H1 (cell line): ENCODE data around the gene PLA2G4A. TPM values are rescaled to one million over a fixed set of nuclear protein-coding genes. Genes with fewer than 3 reads are reported as not detected.

Source experiments
- CTCF ChIA-PET: fragments of 300-600 bp; sonication (Branson Sonifier 250); formaldehyde crosslinking; loops from one replicate; lab custom pipeline; 2021; ENCODE audit not compliant: partially characterized antibody; lab: Charles Lee
- POLR2A ChIA-PET: fragments of 300-600 bp; sonication (Branson Sonifier 250); formaldehyde crosslinking; loops from one replicate; lab custom pipeline; 2021; ENCODE audit warnings: inconsistent platforms; ENCODE audit not compliant: partially characterized antibody; lab: Charles Lee
- DNase-seq, 2 experiments: peaks; one replicate each; pipeline versions ENCODE4 v3.0.0 to v3.0.0-alpha.2; 2010 to 2022; ENCODE audit warnings: low spot score in 2 of 2, low read depth in 1 of 2, mixed read lengths in 1 of 2
- FAIRE-seq: peaks from 2 replicates; lab custom pipeline; 2011; peaks lifted over from hg19 to GRCh38; lab: Jason Lieb, UNC
- H2AFZ ChIP-seq: 2 replicates; pipeline ENCODE4 v1.8.1; 2012; ENCODE audit warnings: low read length, inconsistent platforms
- H2AK5ac ChIP-seq: 2 replicates; pipeline ENCODE4 v1.6.1; 2013; ENCODE audit warnings: low read depth, low read length
- H2BK120ac ChIP-seq: replicated peaks from 2 replicates; pipeline ENCODE3; 2013; ENCODE audit warnings: low read depth, low read length, inconsistent platforms
- H2BK12ac ChIP-seq: 2 replicates; pipeline ENCODE4 v1.6.1; 2013; ENCODE audit warnings: low read depth, low read length
- H2BK15ac ChIP-seq: 2 replicates; pipeline ENCODE4 v1.6.1; 2013; ENCODE audit warnings: low read length
- H2BK20ac ChIP-seq: 2 replicates; pipeline ENCODE4 v1.6.1; 2013; ENCODE audit warnings: low read length
- H2BK5ac ChIP-seq: 2 replicates; pipeline ENCODE4 v1.6.1; 2013; ENCODE audit warnings: low read depth, low read length
- H3K14ac ChIP-seq: 2 replicates; pipeline ENCODE4 v1.6.1; 2013; ENCODE audit warnings: inconsistent platforms; ENCODE audit not compliant: insufficient read length
- H3K18ac ChIP-seq: 2 replicates; pipeline ENCODE4 v1.6.1; 2013; ENCODE audit warnings: low read length; ENCODE audit errors: extremely low read depth
- H3K23ac ChIP-seq: 2 replicates; pipeline ENCODE4 v1.6.1; 2013; ENCODE audit warnings: inconsistent platforms; ENCODE audit not compliant: insufficient read length
- H3K23me2 ChIP-seq: 2 replicates; pipeline ENCODE4 v1.6.1; 2013; ENCODE audit warnings: low read depth, low read length
- H3K27ac ChIP-seq: 2 replicates; pipeline ENCODE4 v1.6.1; 2011; ENCODE audit warnings: low read depth, low read length, inconsistent platforms
- H3K27me3 ChIP-seq, 4 experiments: replicated peaks in 1 of 4; 1 replicate in 1 of 4; 2 replicates in 3 of 4; pipeline versions ENCODE4 v1.6.1 to v1.8.1; 2011 to 2013; ENCODE audit warnings: low read length in 3 of 4, mild to moderate bottlenecking in 3 of 4, inconsistent platforms in 2 of 4, mixed read lengths in 2 of 4, moderate library complexity in 1 of 4; ENCODE audit not compliant: control insufficient read depth in 3 of 4, insufficient read depth in 3 of 4; ENCODE audit errors: extremely low read depth in 1 of 4
- H3K36me3 ChIP-seq, 4 experiments: 2 replicates each; pipeline versions ENCODE4 v1.6.1 to v1.8.1; 2011 to 2013; ENCODE audit warnings: mild to moderate bottlenecking in 4 of 4, low read length in 3 of 4, moderate library complexity in 2 of 4, control low read depth in 1 of 4, inconsistent platforms in 1 of 4; ENCODE audit not compliant: insufficient read depth in 4 of 4, control insufficient read depth in 2 of 4
- H3K4ac ChIP-seq: replicated peaks from 2 replicates; pipeline ENCODE3; 2013; ENCODE audit warnings: low read length, low read depth, mixed read lengths, inconsistent platforms; ENCODE audit not compliant: insufficient read length
- H3K4me1 ChIP-seq, 4 experiments: replicated peaks in 1 of 4; 1 replicate in 1 of 4; 2 replicates in 3 of 4; pipeline versions ENCODE4 v1.6.1 to v1.8.1; 2011 to 2013; ENCODE audit warnings: low read length in 3 of 4, inconsistent platforms in 2 of 4, mixed read lengths in 1 of 4; ENCODE audit not compliant: insufficient read depth in 4 of 4, control insufficient read depth in 3 of 4
- H3K4me2 ChIP-seq, 2 experiments: 2 replicates each; pipeline versions ENCODE4 v1.6.1 to v1.8.1; 2011 to 2013; ENCODE audit warnings: low read depth in 2 of 2, low read length in 2 of 2, control low read depth in 1 of 2, inconsistent platforms in 1 of 2, mild to moderate bottlenecking in 1 of 2; ENCODE audit not compliant: insufficient read depth in 1 of 2
- H3K4me3 ChIP-seq, 4 experiments: fragments of 200-600, 300-600 bp in 1 of 4; sonication (generic), shearing (Covaris generic), sonication (Bioruptor Twin) in 1 of 4; 2 replicates each; pipeline versions ENCODE4 v1.5.1 to v1.8.1; 2011 to 2016; ENCODE audit warnings: low read length in 4 of 4, low read depth in 3 of 4, control low read depth in 2 of 4, inconsistent platforms in 2 of 4, mild to moderate bottlenecking in 2 of 4, mixed read lengths in 1 of 4, moderate library complexity in 1 of 4; ENCODE audit not compliant: insufficient read depth in 2 of 4; ENCODE audit errors: extremely low read depth in 1 of 4
- H3K56ac ChIP-seq: replicated peaks from 2 replicates; pipeline ENCODE3; 2013; ENCODE audit warnings: low read depth, mild to moderate bottlenecking, mixed read lengths, low read length, inconsistent platforms; ENCODE audit not compliant: insufficient read length
- H3K79me1 ChIP-seq: 2 replicates; pipeline ENCODE4 v1.6.1; 2013; ENCODE audit warnings: low read depth, low read length, control low read depth
- H3K79me2 ChIP-seq, 2 experiments: 2 replicates each; pipeline versions ENCODE4 v1.6.1 to v1.8.1; 2012 to 2013; ENCODE audit warnings: low read length in 2 of 2, mild to moderate bottlenecking in 2 of 2, inconsistent platforms in 1 of 2; ENCODE audit not compliant: insufficient read depth in 2 of 2, control insufficient read depth in 1 of 2
- H3K9ac ChIP-seq, 4 experiments: replicated peaks in 1 of 4; 1 replicate in 1 of 4; 2 replicates in 3 of 4; pipeline versions ENCODE4 v1.6.1 to v1.8.1; 2011 to 2013; ENCODE audit warnings: low read depth in 3 of 4, low read length in 3 of 4, control low read depth in 2 of 4, mild to moderate bottlenecking in 2 of 4, moderate library complexity in 2 of 4, inconsistent platforms in 1 of 4; ENCODE audit errors: extremely low read depth in 1 of 4
- H3K9me3 ChIP-seq, 2 experiments: 2 replicates each; pipeline versions ENCODE4 v1.6.1 to v1.8.1; 2012 to 2013; ENCODE audit warnings: mild to moderate bottlenecking in 2 of 2, moderate library complexity in 2 of 2, control low read depth in 1 of 2, inconsistent platforms in 1 of 2, low read depth in 1 of 2, low read length in 1 of 2, mixed read lengths in 1 of 2; ENCODE audit not compliant: insufficient read depth in 2 of 2
- H4K20me1 ChIP-seq, 2 experiments: replicated peaks in 1 of 2; 2 replicates each; pipeline versions ENCODE3 to v1.8.1; 2011 to 2013; ENCODE audit warnings: inconsistent platforms in 2 of 2, low read length in 2 of 2, mild to moderate bottlenecking in 1 of 2; ENCODE audit not compliant: insufficient read depth in 2 of 2, control insufficient read depth in 1 of 2
- H4K5ac ChIP-seq: 2 replicates; pipeline ENCODE4 v1.6.1; 2013; ENCODE audit warnings: low read length, low read depth, mixed read lengths, inconsistent platforms; ENCODE audit not compliant: insufficient read length
- H4K8ac ChIP-seq: 2 replicates; pipeline ENCODE4 v1.8.0; 2013; ENCODE audit warnings: mild to moderate bottlenecking, moderate library complexity, low read length, inconsistent platforms; ENCODE audit not compliant: insufficient read depth; ENCODE audit errors: extremely low read depth
- H4K91ac ChIP-seq: replicated peaks from 2 replicates; pipeline ENCODE3; 2013; ENCODE audit warnings: low read length, mixed read lengths, inconsistent platforms; ENCODE audit not compliant: insufficient read length
- CTCF ChIP-seq, 3 experiments: IDR thresholded peaks; 1 replicate in 2 of 3; 2 replicates in 1 of 3; pipeline versions ENCODE4 v1.5.1 to v1.6.1; 2011; ENCODE audit warnings: low read length in 3 of 3, mild to moderate bottlenecking in 3 of 3, inconsistent platforms in 2 of 3, low read depth in 1 of 3, moderate library complexity in 1 of 3; ENCODE audit not compliant: insufficient read depth in 1 of 3; ENCODE audit errors: control extremely low read depth in 1 of 3
- GTF2F1 ChIP-seq: IDR thresholded peaks from 2 replicates; pipeline ENCODE4 v1.6.1; 2012; ENCODE audit warnings: low read depth, low read length, improper control_type of control experiment, borderline replicate concordance
- HDAC2 ChIP-seq, 2 experiments: fragments of 300-600 bp in 1 of 2; sonication (generic) in 1 of 2; IDR thresholded peaks; 2 replicates each; pipeline ENCODE4 v1.6.1; 2011 to 2012; ENCODE audit warnings: low read depth in 2 of 2, low read length in 2 of 2, mild to moderate bottlenecking in 2 of 2, moderate library complexity in 2 of 2, borderline replicate concordance in 1 of 2, inconsistent platforms in 1 of 2
- HDAC6 ChIP-seq: IDR thresholded peaks from one replicate; pipeline ENCODE4 v1.7.1; 2012; ENCODE audit warnings: low read depth, mild to moderate bottlenecking, inconsistent platforms, low read length, moderate library complexity
- NANOG ChIP-seq: IDR thresholded peaks from 2 replicates; pipeline ENCODE4 v1.6.1; 2011; ENCODE audit warnings: low read length, low read depth, mild to moderate bottlenecking, inconsistent platforms; ENCODE audit not compliant: insufficient read depth, poor library complexity, severe bottlenecking
- RBBP5 ChIP-seq: IDR thresholded peaks from 2 replicates; pipeline ENCODE4 v1.7.1; 2012; ENCODE audit warnings: low read depth, mild to moderate bottlenecking, inconsistent platforms, low read length, moderate library complexity, borderline replicate concordance
- SIRT6 ChIP-seq: IDR thresholded peaks from one replicate; pipeline ENCODE4 v1.7.1; 2012; ENCODE audit warnings: low read length, inconsistent platforms
- WGBS, 2 experiments: shearing (Covaris generic) in 1 of 2; methylation state at CpG; one replicate each; pipeline versions ENCODE4 v1.1.6 to v1.1.7; 2013 to 2015; ENCODE audit warnings: low lambda C conversion rate in 2 of 2, mixed read lengths in 2 of 2, inconsistent platforms in 1 of 2, low coverage in 1 of 2, missing lambda C conversion rate in 1 of 2; ENCODE audit not compliant: insufficient replicate concordance in 2 of 2, insufficient coverage in 1 of 2, insufficient read length in 1 of 2; ENCODE audit errors: extremely low coverage in 1 of 2, missing lambda C conversion rate in 1 of 2; 5-methylcytosine and 5-hydroxymethylcytosine counted together
- polyA plus RNA-seq, 7 experiments: library from polyadenylated mRNA; depleted of rRNA in 3 of 7; stranded (reverse) in 5 of 7; unstranded in 2 of 7; fragments of >200 nt in 5 of 7; fragments of 200-250 nt in 2 of 7; gene quantifications; 1 replicate in 5 of 7; 2 replicates in 1 of 7; 4 replicates in 1 of 7; pipeline versions ENCODE4 v1.2.1 to v1.2.3, GENCODE V29; 2011 to 2013; ENCODE audit warnings: missing spikeins in 2 of 7, mixed read lengths in 2 of 7
- total RNA-seq: library from RNA; stranded (reverse); fragmentation: NEBNext Ultra II Directional; extraction: Animal tissue kit (Norgen Biotek cat#: 25700); gene quantifications from 2 replicates; pipeline ENCODE4 v1.2.1, GENCODE V29; 2021

Gene PLA2G4A
- total and polyA plus RNA-seq, 2 of the 8 experiments (the other 6 are each of a cell fraction or from before 2014, with no cell fraction given) = 0.63 to 1.4 TPM

DNA sequence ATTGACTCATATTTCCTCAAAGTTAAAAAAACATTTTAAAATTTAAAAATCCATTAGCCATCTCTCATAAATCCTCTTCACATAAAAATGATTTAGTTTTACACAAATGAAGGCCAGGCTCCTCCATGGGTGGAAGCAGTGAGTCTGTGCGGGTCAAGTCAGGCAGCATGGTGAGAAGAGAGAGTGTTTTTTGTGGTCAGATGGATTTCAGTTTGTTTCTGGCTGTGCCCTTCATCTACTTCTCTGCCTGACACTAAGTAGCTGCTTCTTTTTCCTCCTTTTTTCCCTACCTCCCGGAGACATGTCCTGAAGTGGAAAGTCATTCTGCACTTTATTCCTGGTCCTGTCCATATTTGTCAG, 10.3 kb downstream of the PLA2G4A start:
- Histone ChIP-seq H4K5ac (no peak overlapping the region), H3K23me2 (no peaks in the 10 kb centered on the region), H2BK15ac (no peak overlapping the region), H3K27ac (no peak overlapping the region), H2AFZ (no peak overlapping the region), H3K79me1 (no peaks in the 10 kb centered on the region), H2BK5ac (no peak overlapping the region), H2BK12ac (no peak overlapping the region), H3K79me2 (no peaks in the 10 kb centered on the region), H3K4me3 (no peak overlapping the region), H4K20me1 (no peaks in the 10 kb centered on the region), H3K18ac (no peak overlapping the region), H4K91ac (no peak overlapping the region), H3K36me3 (no peaks in the 10 kb centered on the region), H3K14ac (no peak overlapping the region), H3K9ac (no peak overlapping the region), H3K56ac (no peak overlapping the region), H2BK120ac (no peak overlapping the region), H3K23ac (no peak overlapping the region)
- DNase-seq (no peak), FAIRE-seq (no peak)
- 92% methylated on average over 2 of the region's 2 CpGs; no CpG with 5 or more reads in 1 of the 2 experiments for WGBS, 2 experiments
- TF ChIP-seq SIRT6 = no peak
- TF ChIP-seq HDAC2 (IDR thresholded peaks at IDR 0.05; ENCODE audit: borderline replicate concordance in 1 of 2, low read depth in 2 of 2, low read length in 2 of 2) = no peak
- no peak for TF ChIP-seq CTCF (IDR thresholded peaks at IDR 0.05; ENCODE audit: control extremely low read depth in 1 of 3, insufficient read depth in 1 of 3, low read depth in 1 of 3, low read length in 3 of 3)
- TF ChIP-seq RBBP5 = no peak
- TF ChIP-seq HDAC6 = no peak
- no peak for TF ChIP-seq GTF2F1
- no peak for TF ChIP-seq NANOG
- TF ChIP-seq, all 59 proteins: peak for 0
- no peak overlapping the region for H2BK20ac ChIP-seq
- ChIA-PET CTCF (no interaction called here), POLR2A (no interaction called here)
- no peaks in the 10 kb centered on the region for H3K27me3 ChIP-seq
- no peak overlapping the region for H3K4me2 ChIP-seq
- H4K8ac ChIP-seq = no peak overlapping the region
- no peak overlapping the region for H3K4ac ChIP-seq
- no peak overlapping the region for H2AK5ac ChIP-seq
- no peaks in the 10 kb centered on the region for H3K9me3 ChIP-seq
- no peaks in the 10 kb centered on the region for H3K4me1 ChIP-seq
